ENCODE measurements around the gene PHIP.

- TF ChIP-seq POLR2A (IDR thresholded peaks at IDR 0.05; ENCODE audit: low read depth, low read length) = no peak
- no peak for TF ChIP-seq TAF1 (IDR thresholded peaks at IDR 0.05; ENCODE audit: low read depth, low read length)
- TF ChIP-seq POLR2AphosphoS5 (IDR thresholded peaks at IDR 0.05; ENCODE audit: low read depth, low read length) = no peak
Measured at GRCh38 chr6:79045966-79046365, 32.1 kb downstream of the PHIP start.
